Activated CD8-positive, alpha-beta T cell treated with anti-CD3 and anti-CD28 coated beads, Interleukin-2, amount 10 ng/mL, durations not matched to agents 7 days and 5 days (primary cell): ENCODE results near the gene LMF1. TPM values are rescaled to one million over a fixed set of nuclear protein-coding genes. Genes with fewer than 3 reads are reported as not detected.

Experiments used
- ATAC-seq: fragments of 150-1000 bp; cut with Tn5 transposase; one replicate; pipeline ENCODE4 v1.10.0; 2021; ENCODE audit warnings: moderate library complexity
- CTCF ChIA-PET: fragments of 350-600 bp; sonication (Branson Sonifier 250); formaldehyde crosslinking; loops from one replicate; lab custom pipeline; 2021; ENCODE audit warnings: antibody characterized with exemption; lab: Charles Lee
- POLR2A ChIA-PET: fragments of 350-600 bp; sonication (Branson Sonifier 250); formaldehyde crosslinking; loops from one replicate; lab custom pipeline; 2021; ENCODE audit warnings: antibody characterized with exemption; lab: Charles Lee
- DNase-seq: peaks from one replicate; pipeline ENCODE4 v3.0.0-alpha.2; 2020
- H3K27ac Mint-ChIP-seq: one replicate; pipeline ENCODE4 v1.8.0; 2021; ENCODE audit warnings: mild to moderate bottlenecking, mixed read lengths
- H3K27me3 Mint-ChIP-seq: one replicate; pipeline ENCODE4 v1.8.0; 2021; ENCODE audit warnings: low read depth, mixed read lengths
- H3K36me3 Mint-ChIP-seq: one replicate; pipeline ENCODE4 v1.8.0; 2021; ENCODE audit warnings: low read depth, mixed read lengths
- H3K4me1 Mint-ChIP-seq: one replicate; pipeline ENCODE4 v1.8.0; 2021; ENCODE audit warnings: low read depth, mixed read lengths
- H3K4me3 Mint-ChIP-seq: one replicate; pipeline ENCODE4 v1.8.0; 2021; ENCODE audit warnings: mild to moderate bottlenecking, mixed read lengths
- H3K9me3 Mint-ChIP-seq: one replicate; pipeline ENCODE4 v1.8.0; 2022; ENCODE audit warnings: mixed read lengths; ENCODE audit not compliant: insufficient read depth
- total RNA-seq, 2 experiments: library from RNA; stranded (reverse); gene quantifications; one replicate each; pipeline ENCODE4 v1.2.3, GENCODE V29; 2021

Gene LMF1
- total RNA-seq, 2 experiments from 2014 or later: 14.3 to 17.4 TPM

DNA sequence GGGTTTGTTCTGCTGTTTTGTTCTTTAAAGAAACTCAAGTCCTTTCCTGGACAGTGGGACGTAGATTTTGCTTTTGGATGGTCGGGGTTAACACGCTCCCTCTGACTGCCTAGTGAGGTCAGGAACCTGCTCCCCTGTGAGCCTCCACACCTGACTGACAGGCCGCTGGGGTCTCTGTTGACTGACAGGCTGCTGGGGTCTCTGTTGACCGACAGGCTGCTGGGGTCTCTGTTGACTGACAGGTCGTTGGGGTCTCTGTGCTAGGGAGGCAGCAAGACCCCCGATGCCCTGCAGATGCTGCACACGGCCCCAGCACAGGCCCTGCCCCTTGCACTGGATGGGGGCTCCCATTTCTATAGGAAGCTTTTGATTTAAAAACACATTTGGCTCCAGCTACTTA lies 33.5 kb downstream of the LMF1 start:
- POLR2A ChIA-PET: interaction anchor here (0.6 kb wide), 1 partner anchor 273 kb away, joined by 3 read pairs; no protein-coding TSS in a partner anchor
- Mint-ChIP-seq H3K36me3 (peaks cover 13% of the 10 kb centered on the region), H3K9me3 (peaks cover 7% of the 10 kb centered on the region), H3K27ac (no peak overlapping the region), H3K4me3 (no peak overlapping the region), H3K27me3 (no peaks in the 10 kb centered on the region), H3K4me1 (peaks cover 1% of the 10 kb centered on the region)
- ATAC-seq (no peak), DNase-seq (no peak)
- CTCF ChIA-PET: no interaction called here

- Mint-ChIP-seq H3K9me3 (no peaks in the 10 kb centered on the region), H3K27me3 (no peaks in the 10 kb centered on the region), H3K4me3 (no peak overlapping the region), H3K27ac (no peak overlapping the region), H3K4me1 (peaks cover under 1% of the 10 kb centered on the region), H3K36me3 (peaks cover under 1% of the 10 kb centered on the region)
- POLR2A ChIA-PET: no interaction called here
- CTCF ChIA-PET: no interaction called here
- ATAC-seq (no peak), DNase-seq (no peak)
Observed at GRCh38 chr16:935684-936083, 35.1 kb downstream of the LMF1 start.

GRCh38 chr16:934178-934577 lies 36.6 kb downstream of the LMF1 start:
- ATAC-seq (no peak), DNase-seq (no peak)
- CTCF ChIA-PET: no interaction called here
- Mint-ChIP-seq H3K36me3 (no peaks in the 10 kb centered on the region), H3K4me3 (no peak overlapping the region), H3K9me3 (no peaks in the 10 kb centered on the region), H3K27me3 (no peaks in the 10 kb centered on the region), H3K4me1 (no peaks in the 10 kb centered on the region), H3K27ac (no peak overlapping the region)
- POLR2A ChIA-PET: no interaction called here

- no peak overlapping the region for H3K4me3 Mint-ChIP-seq
- no peaks in the 10 kb centered on the region for H3K9me3 Mint-ChIP-seq
- ATAC-seq (no peak), DNase-seq (no peak)
- H3K4me1 Mint-ChIP-seq: no peaks in the 10 kb centered on the region
- ChIA-PET POLR2A (no interaction called here), CTCF (no interaction called here)
- no peaks in the 10 kb centered on the region for H3K36me3 Mint-ChIP-seq
- H3K27ac Mint-ChIP-seq: no peak overlapping the region
- H3K27me3 Mint-ChIP-seq: no peaks in the 10 kb centered on the region
Observed at GRCh38 chr16:933581-933980, 37.2 kb downstream of the LMF1 start.

DNA sequence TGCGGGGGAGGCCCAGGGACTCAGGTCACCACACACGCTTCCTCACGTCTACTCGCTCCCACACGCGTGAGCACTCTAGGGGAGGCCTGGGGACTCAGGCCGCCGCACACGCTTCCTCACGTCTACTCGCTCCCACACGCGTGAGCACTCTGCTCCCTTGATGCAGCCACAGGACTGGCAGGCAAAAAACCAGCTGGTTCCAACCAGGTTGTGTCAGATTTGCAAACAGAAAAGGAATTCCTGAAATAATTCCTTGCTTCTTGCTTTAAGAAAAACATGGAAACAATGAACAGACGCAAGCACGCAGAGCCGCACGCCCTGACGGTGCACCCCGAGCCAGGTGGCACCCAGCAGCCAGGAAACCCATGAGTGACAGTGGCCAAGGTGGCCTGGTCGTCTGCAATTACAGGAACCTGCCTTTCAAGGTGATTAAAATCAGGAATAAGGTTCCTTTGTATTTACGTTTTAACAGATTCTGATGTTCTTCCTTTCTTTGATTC lies 37.9 kb downstream of the LMF1 start:
- no peak for DNase-seq
- ChIA-PET POLR2A (no interaction called here), CTCF (no interaction called here)
- Mint-ChIP-seq H3K4me3 (no peak overlapping the region), H3K9me3 (no peaks in the 10 kb centered on the region), H3K27ac (no peak overlapping the region), H3K4me1 (no peaks in the 10 kb centered on the region), H3K27me3 (no peaks in the 10 kb centered on the region), H3K36me3 (no peaks in the 10 kb centered on the region)
- no peak for ATAC-seq

- no peak for ATAC-seq
- no peaks in the 10 kb centered on the region for H3K27me3 Mint-ChIP-seq
- no peaks in the 10 kb centered on the region for H3K9me3 Mint-ChIP-seq
- H3K36me3 Mint-ChIP-seq: no peaks in the 10 kb centered on the region
- ChIA-PET CTCF (no interaction called here), POLR2A (no interaction called here)
- DNase-seq: no peak
- H3K27ac Mint-ChIP-seq: no peak overlapping the region
- no peak overlapping the region for H3K4me3 Mint-ChIP-seq
- no peaks in the 10 kb centered on the region for H3K4me1 Mint-ChIP-seq
Observed at GRCh38 chr16:931626-932500, 38.9 kb downstream of the LMF1 start.

DNA sequence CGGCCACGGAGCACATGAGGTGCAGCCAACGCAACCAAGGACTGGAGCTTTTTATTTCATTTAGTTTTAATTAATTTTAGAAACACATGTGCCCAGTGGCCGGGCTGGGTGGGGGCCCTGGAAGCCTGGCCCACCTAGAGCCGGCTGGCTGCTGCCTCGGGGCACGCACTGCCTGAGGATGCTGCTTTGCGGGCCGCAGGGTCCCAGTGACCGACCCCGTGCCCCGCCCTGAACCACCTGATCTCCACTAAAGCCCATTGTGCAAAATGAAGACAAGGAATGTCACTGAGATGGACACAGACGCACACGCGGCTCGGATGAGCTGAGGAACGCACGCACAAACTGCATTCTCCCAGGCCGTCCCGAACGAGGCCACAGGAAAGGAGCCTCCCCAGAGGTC lies 39.6 kb downstream of the LMF1 start:
- Mint-ChIP-seq H3K4me1 (no peaks in the 10 kb centered on the region), H3K36me3 (peaks cover 2% of the 10 kb centered on the region), H3K27ac (no peak overlapping the region), H3K4me3 (no peak overlapping the region), H3K9me3 (no peaks in the 10 kb centered on the region), H3K27me3 (no peaks in the 10 kb centered on the region)
- DNase-seq (no peak), ATAC-seq (no peak)
- CTCF ChIA-PET: no interaction called here
- POLR2A ChIA-PET: no interaction called here

- Mint-ChIP-seq H3K9me3 (no peaks in the 10 kb centered on the region), H3K4me1 (no peaks in the 10 kb centered on the region), H3K27me3 (no peaks in the 10 kb centered on the region), H3K36me3 (peaks cover 3% of the 10 kb centered on the region), H3K4me3 (no peak overlapping the region), H3K27ac (no peak overlapping the region)
- POLR2A ChIA-PET: no interaction called here
- CTCF ChIA-PET: no interaction called here
- no peak for ATAC-seq
- DNase-seq: no peak
Observed at GRCh38 chr16:930511-930910, 40.3 kb downstream of the LMF1 start.

DNA sequence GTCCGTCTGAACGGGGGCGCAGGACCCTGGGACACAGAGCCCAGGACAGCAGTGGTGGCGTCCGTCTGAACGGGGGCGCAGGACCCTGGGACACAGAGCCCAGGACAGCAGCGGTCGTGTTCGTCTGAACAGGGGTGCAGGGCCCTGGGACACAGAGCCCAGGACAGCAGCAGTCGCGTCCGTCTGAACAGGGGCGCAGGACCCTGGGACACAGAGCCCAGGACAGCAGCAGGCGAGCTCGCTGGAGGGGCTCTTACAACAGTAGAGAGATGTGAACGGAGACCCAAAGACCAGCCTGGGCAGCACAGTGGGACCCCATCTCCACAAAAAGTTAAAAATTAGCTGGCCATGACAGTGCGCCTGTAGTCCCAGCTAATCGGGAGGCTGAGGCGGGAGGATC lies 40.7 kb downstream of the LMF1 start:
- H3K4me1 Mint-ChIP-seq: no peaks in the 10 kb centered on the region
- no peak overlapping the region for H3K27ac Mint-ChIP-seq
- H3K36me3 Mint-ChIP-seq: peaks cover 3% of the 10 kb centered on the region
- DNase-seq (no peak), ATAC-seq (no peak)
- CTCF ChIA-PET: no interaction called here
- H3K4me3 Mint-ChIP-seq: no peak overlapping the region
- H3K9me3 Mint-ChIP-seq: no peaks in the 10 kb centered on the region
- H3K27me3 Mint-ChIP-seq: no peaks in the 10 kb centered on the region
- POLR2A ChIA-PET: no interaction called here

- ATAC-seq: no peak
- Mint-ChIP-seq H3K4me1 (no peaks in the 10 kb centered on the region), H3K9me3 (no peaks in the 10 kb centered on the region), H3K27me3 (no peaks in the 10 kb centered on the region), H3K36me3 (peaks cover 3% of the 10 kb centered on the region), H3K27ac (no peak overlapping the region), H3K4me3 (no peak overlapping the region)
- ChIA-PET POLR2A (no interaction called here), CTCF (no interaction called here)
- DNase-seq: no peak
Observed at GRCh38 chr16:929227-930073, 41.3 kb downstream of the LMF1 start.

- Mint-ChIP-seq H3K4me1 (no peaks in the 10 kb centered on the region), H3K4me3 (no peak overlapping the region), H3K9me3 (no peaks in the 10 kb centered on the region), H3K27ac (no peak overlapping the region), H3K36me3 (peaks cover 3% of the 10 kb centered on the region), H3K27me3 (no peaks in the 10 kb centered on the region)
- ChIA-PET CTCF (no interaction called here), POLR2A (no interaction called here)
- no peak for DNase-seq
- ATAC-seq: no peak
Observed at GRCh38 chr16:928526-928925, 42.3 kb downstream of the LMF1 start.

DNA sequence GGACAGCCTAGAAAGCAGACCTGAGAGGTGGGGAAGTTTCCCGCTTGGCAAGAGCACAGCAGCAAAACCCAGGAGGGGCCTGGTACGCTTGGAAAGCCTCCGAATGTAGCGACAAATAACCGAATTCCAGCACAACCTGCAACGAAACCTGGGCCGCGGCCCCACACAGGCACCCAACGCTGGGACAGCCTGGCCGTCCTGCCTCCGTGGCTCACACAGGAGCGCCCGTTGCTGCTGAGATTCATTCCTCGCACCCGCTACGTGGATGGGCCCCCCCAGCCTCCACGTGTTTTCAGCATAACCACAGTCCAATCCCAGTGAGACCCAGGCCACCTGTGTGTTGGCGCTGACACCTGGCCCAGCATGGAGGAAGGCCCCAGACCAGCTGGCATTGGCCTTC lies 42.9 kb downstream of the LMF1 start:
- H3K36me3 Mint-ChIP-seq: peaks cover 3% of the 10 kb centered on the region
- H3K4me3 Mint-ChIP-seq: no peak overlapping the region
- H3K27me3 Mint-ChIP-seq: no peaks in the 10 kb centered on the region
- ChIA-PET CTCF (no interaction called here), POLR2A (no interaction called here)
- H3K27ac Mint-ChIP-seq: no peak overlapping the region
- DNase-seq (no peak), ATAC-seq (no peak)
- H3K9me3 Mint-ChIP-seq: no peaks in the 10 kb centered on the region
- no peaks in the 10 kb centered on the region for H3K4me1 Mint-ChIP-seq
